Embryonic facial prominence (tissue), 1 donor: ENCODE data around the gene NAA35.

Experiments used
- DNase-seq: peaks from one replicate; pipeline ENCODE4 v3.0.0-alpha.2; 2016; ENCODE audit errors: extremely low spot score

The NAA35 gene

DNA sequence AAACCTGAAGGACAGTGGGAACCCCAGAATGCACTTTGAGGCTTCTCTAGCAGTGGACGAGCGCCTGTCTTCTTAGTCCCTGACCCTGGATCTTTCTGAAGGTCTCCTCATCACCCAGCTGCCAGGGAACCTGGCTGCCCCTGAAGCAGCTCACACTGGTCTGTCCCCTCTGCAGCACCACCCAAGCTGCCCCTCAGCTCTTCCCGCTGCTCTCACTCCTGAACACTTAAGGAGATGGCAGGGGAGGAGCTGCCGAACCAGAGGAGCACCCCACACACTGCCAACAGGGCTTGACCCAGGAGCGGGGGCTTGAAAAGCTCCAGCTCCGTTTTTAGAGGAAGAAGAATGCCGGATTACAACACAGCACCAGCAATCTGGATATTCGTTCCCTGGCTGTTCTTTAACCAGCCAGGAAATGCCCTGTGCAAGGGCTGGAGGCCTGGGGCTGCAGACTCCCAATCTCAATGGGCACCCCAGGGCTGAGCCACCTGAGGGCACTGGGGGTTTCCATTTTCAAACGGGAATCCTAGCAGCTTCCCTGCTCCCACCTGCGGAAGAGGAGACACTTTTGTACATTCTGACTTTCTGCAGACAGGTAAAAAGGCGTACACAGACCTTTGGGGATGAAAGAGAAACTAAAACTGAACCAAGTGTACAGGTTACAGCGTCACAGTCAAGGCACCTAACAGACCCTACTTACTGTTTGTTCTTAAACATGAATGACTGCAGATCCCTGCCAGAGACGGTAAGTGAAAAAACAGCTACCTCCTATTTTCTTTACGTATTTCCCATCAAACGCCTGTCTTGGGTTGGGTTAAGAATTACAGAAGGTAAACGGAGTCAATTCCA is 122.1 kb downstream of the NAA35 start:
- DNase-seq, result no peak

DNA sequence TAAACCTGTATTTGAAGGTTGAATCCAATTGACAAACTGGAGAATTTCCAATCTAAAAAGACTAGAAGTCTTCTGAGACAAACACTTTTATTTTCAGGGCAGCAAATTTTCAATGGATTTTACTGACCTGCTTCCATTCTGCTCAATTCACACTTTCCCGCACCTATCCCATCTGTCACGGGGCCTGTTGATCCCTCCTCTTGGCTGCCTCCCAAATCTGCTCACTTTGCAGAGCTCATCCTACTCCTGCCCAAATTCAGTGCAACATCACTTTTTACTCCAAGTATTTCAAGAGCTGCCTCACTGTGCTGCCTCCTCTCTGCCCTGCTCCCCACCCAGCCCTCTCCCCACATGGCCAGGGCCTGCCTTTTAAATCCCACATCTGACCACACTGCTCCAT is 123.3 kb downstream of the NAA35 start:
- DNase-seq, result no peak

DNA sequence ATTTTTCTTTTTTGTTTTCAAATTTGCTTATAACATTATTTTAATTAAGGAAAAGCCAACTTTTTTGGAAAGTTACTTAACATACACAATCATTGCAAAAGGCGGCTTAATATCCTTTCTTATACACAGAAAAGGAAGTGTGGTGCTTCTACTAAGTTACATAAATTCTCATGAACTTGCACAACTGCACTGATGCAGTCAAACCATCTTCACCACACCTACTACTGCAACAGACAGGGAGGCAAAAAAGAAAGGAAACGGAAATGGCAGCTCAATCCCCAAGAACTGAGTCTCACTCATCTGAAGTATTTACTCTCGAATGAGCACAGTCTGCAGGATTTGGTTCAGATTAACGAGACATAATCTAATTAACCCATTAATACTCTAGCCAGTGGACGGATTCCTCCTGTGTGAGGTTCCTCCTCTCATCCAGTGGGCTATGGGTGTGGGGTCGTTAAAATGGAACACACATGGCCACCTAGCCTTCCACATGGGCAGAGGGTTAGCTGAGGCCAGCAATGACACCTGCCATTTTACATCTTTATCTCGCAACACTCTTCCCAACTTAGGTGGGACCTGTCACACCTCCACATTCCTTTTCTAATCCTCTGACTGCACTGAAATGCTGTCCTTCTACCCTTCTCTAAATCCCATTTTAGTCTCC is 128.4 kb downstream of the NAA35 start:
- DNase-seq, result no peak
